Activated naive CD8-positive, alpha-beta T cell (primary cell): ENCODE measurements around the gene KAT7.

Source experiments
- H3K27ac Mint-ChIP-seq: one replicate; pipeline ENCODE4 v1.8.0; 2021; ENCODE audit warnings: mixed read lengths
- H3K27me3 Mint-ChIP-seq: one replicate; pipeline ENCODE4 v1.8.0; 2021; ENCODE audit warnings: mixed read lengths
- H3K36me3 Mint-ChIP-seq: one replicate; pipeline ENCODE4 v1.8.0; 2021; ENCODE audit warnings: mixed read lengths
- H3K4me1 Mint-ChIP-seq: one replicate; pipeline ENCODE4 v1.8.0; 2021; ENCODE audit warnings: low read depth, mixed read lengths
- H3K4me3 Mint-ChIP-seq: one replicate; pipeline ENCODE4 v1.8.0; 2021; ENCODE audit warnings: mild to moderate bottlenecking, mixed read lengths
- H3K9me3 Mint-ChIP-seq: one replicate; pipeline ENCODE4 v1.8.0; 2021; ENCODE audit warnings: low read depth, mixed read lengths

KAT7 gene

GRCh38 chr17:49851387-49852291, 63.2 kb downstream of the KAT7 start:
- Mint-ChIP-seq H3K36me3 (no peaks in the 10 kb centered on the region), H3K27me3 (no peaks in the 10 kb centered on the region), H3K4me3 (peak overlapping the region; percentile 89), H3K4me1 (peaks cover 17% of the 10 kb centered on the region), H3K9me3 (no peaks in the 10 kb centered on the region), H3K27ac (peak overlapping the region; percentile 83)

- no peaks in the 10 kb centered on the region for H3K27me3 Mint-ChIP-seq
- H3K36me3 Mint-ChIP-seq = no peaks in the 10 kb centered on the region
- H3K9me3 Mint-ChIP-seq = no peaks in the 10 kb centered on the region
- H3K4me3 Mint-ChIP-seq = no peak overlapping the region
- H3K4me1 Mint-ChIP-seq = peaks cover 17% of the 10 kb centered on the region
- no peak overlapping the region for H3K27ac Mint-ChIP-seq
Measured at GRCh38 chr17:49853470-49854015, 65.1 kb downstream of the KAT7 start.

GRCh38 chr17:49854126-49854525, 65.6 kb downstream of the KAT7 start:
- no peaks in the 10 kb centered on the region for H3K9me3 Mint-ChIP-seq
- H3K27me3 Mint-ChIP-seq = no peaks in the 10 kb centered on the region
- H3K27ac Mint-ChIP-seq = no peak overlapping the region
- H3K4me1 Mint-ChIP-seq = peaks cover 17% of the 10 kb centered on the region
- no peak overlapping the region for H3K4me3 Mint-ChIP-seq
- no peaks in the 10 kb centered on the region for H3K36me3 Mint-ChIP-seq

GRCh38 chr17:49858796-49859195, 70.3 kb downstream of the KAT7 start:
- no peaks in the 10 kb centered on the region for H3K9me3 Mint-ChIP-seq
- no peak overlapping the region for H3K27ac Mint-ChIP-seq
- H3K4me1 Mint-ChIP-seq = peaks cover 3% of the 10 kb centered on the region
- H3K27me3 Mint-ChIP-seq = peaks cover 4% of the 10 kb centered on the region
- no peaks in the 10 kb centered on the region for H3K36me3 Mint-ChIP-seq
- H3K4me3 Mint-ChIP-seq = no peak overlapping the region

GRCh38 chr17:49859991-49860953, 71.8 kb downstream of the KAT7 start:
- H3K9me3 Mint-ChIP-seq = no peaks in the 10 kb centered on the region
- no peaks in the 10 kb centered on the region for H3K36me3 Mint-ChIP-seq
- no peak overlapping the region for H3K27ac Mint-ChIP-seq
- peaks cover 4% of the 10 kb centered on the region for H3K27me3 Mint-ChIP-seq
- H3K4me3 Mint-ChIP-seq = no peak overlapping the region
- H3K4me1 Mint-ChIP-seq = peaks cover 3% of the 10 kb centered on the region

GRCh38 chr17:49861150-49861884, 72.8 kb downstream of the KAT7 start:
- peaks cover 3% of the 10 kb centered on the region for H3K4me1 Mint-ChIP-seq
- no peaks in the 10 kb centered on the region for H3K9me3 Mint-ChIP-seq
- peaks cover 4% of the 10 kb centered on the region for H3K27me3 Mint-ChIP-seq
- no peak overlapping the region for H3K4me3 Mint-ChIP-seq
- H3K27ac Mint-ChIP-seq = no peak overlapping the region
- H3K36me3 Mint-ChIP-seq = no peaks in the 10 kb centered on the region

GRCh38 chr17:49862781-49863331, 74.4 kb downstream of the KAT7 start:
- no peak overlapping the region for H3K4me3 Mint-ChIP-seq
- no peak overlapping the region for H3K27ac Mint-ChIP-seq
- H3K9me3 Mint-ChIP-seq = no peaks in the 10 kb centered on the region
- H3K36me3 Mint-ChIP-seq = no peaks in the 10 kb centered on the region
- H3K4me1 Mint-ChIP-seq = peaks cover 3% of the 10 kb centered on the region
- peaks cover 4% of the 10 kb centered on the region for H3K27me3 Mint-ChIP-seq

- Mint-ChIP-seq H3K27ac (no peak overlapping the region), H3K27me3 (peaks cover 4% of the 10 kb centered on the region), H3K36me3 (no peaks in the 10 kb centered on the region), H3K4me1 (peaks cover 3% of the 10 kb centered on the region), H3K4me3 (no peak overlapping the region), H3K9me3 (no peaks in the 10 kb centered on the region)
Measured at GRCh38 chr17:49866019-49866380, 77.5 kb downstream of the KAT7 start.

- Mint-ChIP-seq H3K9me3 (no peaks in the 10 kb centered on the region), H3K27me3 (no peaks in the 10 kb centered on the region), H3K4me3 (no peak overlapping the region), H3K36me3 (no peaks in the 10 kb centered on the region), H3K4me1 (peaks cover 2% of the 10 kb centered on the region), H3K27ac (no peak overlapping the region)
Measured at GRCh38 chr17:49866882-49867413, 78.5 kb downstream of the KAT7 start.

- H3K36me3 Mint-ChIP-seq = no peaks in the 10 kb centered on the region
- H3K9me3 Mint-ChIP-seq = no peaks in the 10 kb centered on the region
- H3K4me1 Mint-ChIP-seq = peaks cover 18% of the 10 kb centered on the region
- no peak overlapping the region for H3K27ac Mint-ChIP-seq
- no peak overlapping the region for H3K4me3 Mint-ChIP-seq
- no peaks in the 10 kb centered on the region for H3K27me3 Mint-ChIP-seq
Measured at GRCh38 chr17:49869038-49869374, 80.5 kb downstream of the KAT7 start.

GRCh38 chr17:49870298-49870697, 81.8 kb downstream of the KAT7 start:
- Mint-ChIP-seq H3K4me3 (no peak overlapping the region), H3K36me3 (no peaks in the 10 kb centered on the region), H3K27ac (no peak overlapping the region), H3K9me3 (no peaks in the 10 kb centered on the region), H3K4me1 (peaks cover 18% of the 10 kb centered on the region), H3K27me3 (no peaks in the 10 kb centered on the region)

GRCh38 chr17:49871211-49871610, 82.7 kb downstream of the KAT7 start:
- no peaks in the 10 kb centered on the region for H3K36me3 Mint-ChIP-seq
- no peaks in the 10 kb centered on the region for H3K27me3 Mint-ChIP-seq
- no peak overlapping the region for H3K4me3 Mint-ChIP-seq
- no peaks in the 10 kb centered on the region for H3K9me3 Mint-ChIP-seq
- H3K4me1 Mint-ChIP-seq = peaks cover 18% of the 10 kb centered on the region
- no peak overlapping the region for H3K27ac Mint-ChIP-seq

GRCh38 chr17:49872754-49873377, 84.4 kb downstream of the KAT7 start:
- Mint-ChIP-seq H3K27ac (no peak overlapping the region), H3K36me3 (no peaks in the 10 kb centered on the region), H3K4me1 (peaks cover 18% of the 10 kb centered on the region), H3K9me3 (no peaks in the 10 kb centered on the region), H3K27me3 (no peaks in the 10 kb centered on the region), H3K4me3 (no peak overlapping the region)

- no peaks in the 10 kb centered on the region for H3K9me3 Mint-ChIP-seq
- H3K4me3 Mint-ChIP-seq = peak overlapping the region; percentile 30
- no peaks in the 10 kb centered on the region for H3K36me3 Mint-ChIP-seq
- H3K27me3 Mint-ChIP-seq = no peaks in the 10 kb centered on the region
- peaks cover 18% of the 10 kb centered on the region for H3K4me1 Mint-ChIP-seq
- no peak overlapping the region for H3K27ac Mint-ChIP-seq
Measured at GRCh38 chr17:49873466-49873865, 85.0 kb downstream of the KAT7 start.
